GDM1 (cell line): ENCODE data around the gene CLTCL1.
"Not testable (repeated sequence)": the region's sequence is repeated elsewhere in the genome, so short reads cannot be mapped to it uniquely, and the experiment has no call there.

ENCODE experiments used
- DNase-seq: peaks from one replicate; lab custom pipeline; 2025; lab: John Stamatoyannopoulos, UW

Gene CLTCL1

GRCh38 chr22:19175602-19176174 is 115.8 kb downstream of the CLTCL1 start:
- DNase-seq, result no peak

- DNase-seq, result no peak
These were observed 116.4 kb downstream of the CLTCL1 start for GRCh38 chr22:19175026-19175601.

GRCh38 chr22:19174106-19175025 is 117.2 kb downstream of the CLTCL1 start:
- DNase-seq, result peak; percentile 25

- DNase-seq, result no peak
These were observed 118.2 kb downstream of the CLTCL1 start for GRCh38 chr22:19173047-19174035.

GRCh38 chr22:19172213-19173046 is 119.1 kb downstream of the CLTCL1 start:
- DNase-seq, result no peak

- DNase-seq, result no peak
These were observed 121.6 kb downstream of the CLTCL1 start for GRCh38 chr22:19169947-19170318.

- no peak for DNase-seq
These were observed 122.2 kb downstream of the CLTCL1 start for GRCh38 chr22:19169002-19169946.

- DNase-seq, result no peak
These were observed 123.2 kb downstream of the CLTCL1 start for GRCh38 chr22:19168088-19168890.

- DNase-seq, result no peak
These were observed 124.2 kb downstream of the CLTCL1 start for GRCh38 chr22:19167106-19167869.

GRCh38 chr22:19166421-19166820 is 125.1 kb downstream of the CLTCL1 start:
- no peak for DNase-seq

- DNase-seq, result no peak
These were observed 127.1 kb downstream of the CLTCL1 start for GRCh38 chr22:19164425-19164824.

- DNase-seq, result not testable (repeated sequence)
These were observed 132.9 kb downstream of the CLTCL1 start for GRCh38 chr22:19158649-19159048.

GRCh38 chr22:19156109-19156508 is 135.4 kb downstream of the CLTCL1 start:
- not testable (repeated sequence) for DNase-seq

- DNase-seq, result no peak
These were observed 138.3 kb downstream of the CLTCL1 start for GRCh38 chr22:19152942-19153883.

- DNase-seq, result no peak
These were observed 140.0 kb downstream of the CLTCL1 start for GRCh38 chr22:19151329-19152191.
